Measurements from ENCODE around the gene SCN8A. TPM values are rescaled to one million over a fixed set of nuclear protein-coding genes. Genes with fewer than 3 reads are reported as not detected.

Gene SCN8A
- total and polyA plus RNA-seq, 2 experiments from 2014 or later: 4.6 to 23.9 TPM

GRCh38 chr12:51672334-51672733 lies 81.3 kb downstream of the SCN8A start (continued):
- TF ChIP-seq REST (IDR thresholded peaks at IDR 0.05; ENCODE audit: unreplicated experiment) (no peak), EZH2 (IDR thresholded peaks at IDR 0.05; ENCODE audit: low read depth, unreplicated experiment) (no peak), ZNF114 (CRISPR knock-in tag; IDR thresholded peaks at IDR 0.05) (no peak), STAT1 (IDR thresholded peaks at IDR 0.05; ENCODE audit: unreplicated experiment) (no peak)

GRCh38 chr12:51675071-51675803 lies 84.2 kb downstream of the SCN8A start:
- H3K27me3 Mint-ChIP-seq (ENCODE audit: insufficient read depth, low read depth, poor library complexity): peaks cover 2% of the 10 kb centered on the region
- H3K4me1 ChIP-seq (ENCODE audit: insufficient read depth): peaks cover 7% of the 10 kb centered on the region; the same call in 1 of the 2 replicates
- no peaks in the 10 kb centered on the region for H3K36me3 ChIP-seq (ENCODE audit: insufficient read depth)
- no peaks in the 10 kb centered on the region for H3K9me3 Mint-ChIP-seq
- H3K27me3 ChIP-seq (ENCODE audit: insufficient read depth): no peaks in the 10 kb centered on the region
- no peak overlapping the region for H3K4me3 ChIP-seq
- H3K4me2 ChIP-seq: no peak overlapping the region
- H3K4me1 Mint-ChIP-seq: peaks cover 29% of the 10 kb centered on the region
- no peak overlapping the region for H3K27ac ChIP-seq (ENCODE audit: low read depth)
- H3F3A ChIP-seq (replicated peaks; ENCODE audit: low read depth): no peaks in the 10 kb centered on the region
- DNase-seq (ENCODE audit: low spot score): no peak
- no peaks in the 10 kb centered on the region for H3K36me3 Mint-ChIP-seq (ENCODE audit: low read depth)
- H4K20me1 ChIP-seq (replicated peaks; ENCODE audit: insufficient read depth): peaks cover 6% of the 10 kb centered on the region; the same call in 1 of the 2 replicates
- H3K27ac Mint-ChIP-seq: no peak overlapping the region
- no peak overlapping the region for H3K4me3 Mint-ChIP-seq
- no peak overlapping the region for H2AFZ ChIP-seq
- no peaks in the 10 kb centered on the region for H3K9me2 ChIP-seq (ENCODE audit: insufficient read depth)
- ATAC-seq: peak; percentile 12; the same call in 2 of the 3 replicates
- H3K79me2 ChIP-seq (replicated peaks; ENCODE audit: insufficient read depth): no peaks in the 10 kb centered on the region
- TF ChIP-seq CTCF (conservative IDR thresholded peaks at IDR 0.05; ENCODE audit: low read depth in 2 of 2) (no peak), NANOG (IDR thresholded peaks at IDR 0.05; ENCODE audit: borderline replicate concordance) (no peak), JUNB (IDR thresholded peaks at IDR 0.05; ENCODE audit: unreplicated experiment) (no peak), CREB1 (CRISPR knock-in tag; IDR thresholded peaks at IDR 0.05; ENCODE audit: low read depth) (no peak), POLR2AphosphoS5 (IDR thresholded peaks at IDR 0.05; ENCODE audit: low read depth) (no peak), ZNF462 (CRISPR knock-in tag; IDR thresholded peaks at IDR 0.05) (no peak)

Data from GM23338 (cell line).